ENCODE measurements around the gene MEX3A. TPM values are rescaled to one million over a fixed set of nuclear protein-coding genes. Genes with fewer than 3 reads are reported as not detected.

The MEX3A gene
- total RNA-seq, 1 experiment from 2014 or later = 79.1 TPM

DNA sequence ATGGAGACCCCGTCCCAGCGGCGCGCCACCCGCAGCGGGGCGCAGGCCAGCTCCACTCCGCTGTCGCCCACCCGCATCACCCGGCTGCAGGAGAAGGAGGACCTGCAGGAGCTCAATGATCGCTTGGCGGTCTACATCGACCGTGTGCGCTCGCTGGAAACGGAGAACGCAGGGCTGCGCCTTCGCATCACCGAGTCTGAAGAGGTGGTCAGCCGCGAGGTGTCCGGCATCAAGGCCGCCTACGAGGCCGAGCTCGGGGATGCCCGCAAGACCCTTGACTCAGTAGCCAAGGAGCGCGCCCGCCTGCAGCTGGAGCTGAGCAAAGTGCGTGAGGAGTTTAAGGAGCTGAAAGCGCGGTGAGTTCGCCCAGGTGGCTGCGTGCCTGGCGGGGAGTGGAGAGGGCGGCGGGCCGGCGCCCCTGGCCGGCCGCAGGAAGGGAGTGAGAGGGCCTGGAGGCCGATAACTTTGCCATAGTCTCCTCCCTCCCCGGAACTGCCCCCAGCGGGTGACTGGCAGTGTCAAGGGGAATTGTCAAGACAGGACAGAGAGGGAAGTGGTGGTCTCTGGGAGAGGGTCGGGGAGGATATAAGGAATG lies 32.8 kb upstream of the MEX3A start (continued):
- TF ChIP-seq, protein P1, sequence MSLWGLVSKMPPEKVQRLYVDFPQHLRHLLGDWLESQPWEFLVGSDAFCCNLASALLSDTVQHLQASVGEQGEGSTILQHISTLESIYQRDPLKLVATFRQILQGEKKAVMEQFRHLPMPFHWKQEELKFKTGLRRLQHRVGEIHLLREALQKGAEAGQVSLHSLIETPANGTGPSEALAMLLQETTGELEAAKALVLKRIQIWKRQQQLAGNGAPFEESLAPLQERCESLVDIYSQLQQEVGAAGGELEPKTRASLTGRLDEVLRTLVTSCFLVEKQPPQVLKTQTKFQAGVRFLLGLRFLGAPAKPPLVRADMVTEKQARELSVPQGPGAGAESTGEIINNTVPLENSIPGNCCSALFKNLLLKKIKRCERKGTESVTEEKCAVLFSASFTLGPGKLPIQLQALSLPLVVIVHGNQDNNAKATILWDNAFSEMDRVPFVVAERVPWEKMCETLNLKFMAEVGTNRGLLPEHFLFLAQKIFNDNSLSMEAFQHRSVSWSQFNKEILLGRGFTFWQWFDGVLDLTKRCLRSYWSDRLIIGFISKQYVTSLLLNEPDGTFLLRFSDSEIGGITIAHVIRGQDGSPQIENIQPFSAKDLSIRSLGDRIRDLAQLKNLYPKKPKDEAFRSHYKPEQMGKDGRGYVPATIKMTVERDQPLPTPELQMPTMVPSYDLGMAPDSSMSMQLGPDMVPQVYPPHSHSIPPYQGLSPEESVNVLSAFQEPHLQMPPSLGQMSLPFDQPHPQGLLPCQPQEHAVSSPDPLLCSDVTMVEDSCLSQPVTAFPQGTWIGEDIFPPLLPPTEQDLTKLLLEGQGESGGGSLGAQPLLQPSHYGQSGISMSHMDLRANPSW (CRISPR knock-in tag; conservative IDR thresholded peaks at IDR 0.05; ENCODE audit: low read depth) = no peak
- TF ChIP-seq MXD4 (CRISPR knock-in tag; IDR thresholded peaks at IDR 0.05; ENCODE audit: borderline replicate concordance) (no peak), EMX1 (CRISPR knock-in tag; IDR thresholded peaks at IDR 0.05) (no peak), ZNF317 (CRISPR knock-in tag; IDR thresholded peaks at IDR 0.05; ENCODE audit: borderline replicate concordance, low read depth) (no peak)

- H3K9me3 Mint-ChIP-seq = no peaks in the 10 kb centered on the region
- no peaks in the 10 kb centered on the region for H3K36me3 Mint-ChIP-seq
- CTCF ChIA-PET = interaction anchor here (0.6 to 28.0 kb wide), 9 partner anchors 9 to 778 kb away, joined by 3 to 1176 read pairs (median 9); partner anchors contain the start of genes ARHGEF2, MEX3A and PMF1
- peak; percentile 80 for DNase-seq (ENCODE audit: low spot score)
- peaks cover 18% of the 10 kb centered on the region for H3K27me3 Mint-ChIP-seq (ENCODE audit: low read depth)
- POLR2A ChIA-PET = interaction anchor here (1.7 to 2.4 kb wide), 6 partner anchors 8 to 31 kb away, joined by 5 to 12 read pairs (median 10); partner anchors contain the start of gene MEX3A
- no peak within 1 kb of the TSS for H3K27ac Mint-ChIP-seq
- H3K4me1 Mint-ChIP-seq = peaks cover 34% of the 10 kb centered on the region
- H3K4me3 Mint-ChIP-seq = peak within 1 kb of the TSS; percentile 93
- peak; percentile 91 for ATAC-seq
- TF ChIP-seq NFATC4 (CRISPR knock-in tag; IDR thresholded peaks at IDR 0.05) = no peak
- no peak for TF ChIP-seq CTCF (IDR thresholded peaks at IDR 0.05)
- peak; percentile 69 for TF ChIP-seq E2F5 (CRISPR knock-in tag; IDR thresholded peaks at IDR 0.05)
- TF ChIP-seq CREB1 (CRISPR knock-in tag; IDR thresholded peaks at IDR 0.05) = no peak
- TF ChIP-seq, protein P2, sequence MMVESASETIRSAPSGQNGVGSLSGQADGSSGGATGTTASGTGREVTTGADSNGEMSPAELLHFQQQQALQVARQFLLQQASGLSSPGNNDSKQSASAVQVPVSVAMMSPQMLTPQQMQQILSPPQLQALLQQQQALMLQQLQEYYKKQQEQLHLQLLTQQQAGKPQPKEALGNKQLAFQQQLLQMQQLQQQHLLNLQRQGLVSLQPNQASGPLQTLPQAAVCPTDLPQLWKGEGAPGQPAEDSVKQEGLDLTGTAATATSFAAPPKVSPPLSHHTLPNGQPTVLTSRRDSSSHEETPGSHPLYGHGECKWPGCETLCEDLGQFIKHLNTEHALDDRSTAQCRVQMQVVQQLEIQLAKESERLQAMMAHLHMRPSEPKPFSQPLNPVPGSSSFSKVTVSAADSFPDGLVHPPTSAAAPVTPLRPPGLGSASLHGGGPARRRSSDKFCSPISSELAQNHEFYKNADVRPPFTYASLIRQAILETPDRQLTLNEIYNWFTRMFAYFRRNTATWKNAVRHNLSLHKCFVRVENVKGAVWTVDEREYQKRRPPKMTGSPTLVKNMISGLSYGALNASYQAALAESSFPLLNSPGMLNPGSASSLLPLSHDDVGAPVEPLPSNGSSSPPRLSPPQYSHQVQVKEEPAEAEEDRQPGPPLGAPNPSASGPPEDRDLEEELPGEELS (CRISPR knock-in tag; IDR thresholded peaks at IDR 0.05) = no peak
- no peak for TF ChIP-seq RORB (CRISPR knock-in tag; IDR thresholded peaks at IDR 0.05)
- no peak for TF ChIP-seq GABPB1 (CRISPR knock-in tag; IDR thresholded peaks at IDR 0.05)
- TF ChIP-seq, protein P3, sequence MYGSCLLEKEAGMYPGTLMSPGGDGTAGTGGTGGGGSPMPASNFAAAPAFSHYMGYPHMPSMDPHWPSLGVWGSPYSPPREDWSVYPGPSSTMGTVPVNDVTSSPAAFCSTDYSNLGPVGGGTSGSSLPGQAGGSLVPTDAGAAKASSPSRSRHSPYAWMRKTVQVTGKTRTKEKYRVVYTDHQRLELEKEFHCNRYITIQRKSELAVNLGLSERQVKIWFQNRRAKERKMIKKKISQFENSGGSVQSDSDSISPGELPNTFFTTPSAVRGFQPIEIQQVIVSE (CRISPR knock-in tag; IDR thresholded peaks at IDR 0.05; ENCODE audit: borderline replicate concordance) = no peak
- no peak for TF ChIP-seq SOX15 (CRISPR knock-in tag; IDR thresholded peaks at IDR 0.05)
- TF ChIP-seq, protein P4, sequence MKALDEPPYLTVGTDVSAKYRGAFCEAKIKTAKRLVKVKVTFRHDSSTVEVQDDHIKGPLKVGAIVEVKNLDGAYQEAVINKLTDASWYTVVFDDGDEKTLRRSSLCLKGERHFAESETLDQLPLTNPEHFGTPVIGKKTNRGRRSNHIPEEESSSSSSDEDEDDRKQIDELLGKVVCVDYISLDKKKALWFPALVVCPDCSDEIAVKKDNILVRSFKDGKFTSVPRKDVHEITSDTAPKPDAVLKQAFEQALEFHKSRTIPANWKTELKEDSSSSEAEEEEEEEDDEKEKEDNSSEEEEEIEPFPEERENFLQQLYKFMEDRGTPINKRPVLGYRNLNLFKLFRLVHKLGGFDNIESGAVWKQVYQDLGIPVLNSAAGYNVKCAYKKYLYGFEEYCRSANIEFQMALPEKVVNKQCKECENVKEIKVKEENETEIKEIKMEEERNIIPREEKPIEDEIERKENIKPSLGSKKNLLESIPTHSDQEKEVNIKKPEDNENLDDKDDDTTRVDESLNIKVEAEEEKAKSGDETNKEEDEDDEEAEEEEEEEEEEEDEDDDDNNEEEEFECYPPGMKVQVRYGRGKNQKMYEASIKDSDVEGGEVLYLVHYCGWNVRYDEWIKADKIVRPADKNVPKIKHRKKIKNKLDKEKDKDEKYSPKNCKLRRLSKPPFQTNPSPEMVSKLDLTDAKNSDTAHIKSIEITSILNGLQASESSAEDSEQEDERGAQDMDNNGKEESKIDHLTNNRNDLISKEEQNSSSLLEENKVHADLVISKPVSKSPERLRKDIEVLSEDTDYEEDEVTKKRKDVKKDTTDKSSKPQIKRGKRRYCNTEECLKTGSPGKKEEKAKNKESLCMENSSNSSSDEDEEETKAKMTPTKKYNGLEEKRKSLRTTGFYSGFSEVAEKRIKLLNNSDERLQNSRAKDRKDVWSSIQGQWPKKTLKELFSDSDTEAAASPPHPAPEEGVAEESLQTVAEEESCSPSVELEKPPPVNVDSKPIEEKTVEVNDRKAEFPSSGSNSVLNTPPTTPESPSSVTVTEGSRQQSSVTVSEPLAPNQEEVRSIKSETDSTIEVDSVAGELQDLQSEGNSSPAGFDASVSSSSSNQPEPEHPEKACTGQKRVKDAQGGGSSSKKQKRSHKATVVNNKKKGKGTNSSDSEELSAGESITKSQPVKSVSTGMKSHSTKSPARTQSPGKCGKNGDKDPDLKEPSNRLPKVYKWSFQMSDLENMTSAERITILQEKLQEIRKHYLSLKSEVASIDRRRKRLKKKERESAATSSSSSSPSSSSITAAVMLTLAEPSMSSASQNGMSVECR (CRISPR knock-in tag; IDR thresholded peaks at IDR 0.05; ENCODE audit: borderline replicate concordance) = peak; percentile 56; the same call in 1 of the 2 replicates
- TF ChIP-seq, protein P5, sequence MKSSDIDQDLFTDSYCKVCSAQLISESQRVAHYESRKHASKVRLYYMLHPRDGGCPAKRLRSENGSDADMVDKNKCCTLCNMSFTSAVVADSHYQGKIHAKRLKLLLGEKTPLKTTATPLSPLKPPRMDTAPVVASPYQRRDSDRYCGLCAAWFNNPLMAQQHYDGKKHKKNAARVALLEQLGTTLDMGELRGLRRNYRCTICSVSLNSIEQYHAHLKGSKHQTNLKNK (CRISPR knock-in tag; IDR thresholded peaks at IDR 0.05) = no peak
- TF ChIP-seq, protein P6, sequence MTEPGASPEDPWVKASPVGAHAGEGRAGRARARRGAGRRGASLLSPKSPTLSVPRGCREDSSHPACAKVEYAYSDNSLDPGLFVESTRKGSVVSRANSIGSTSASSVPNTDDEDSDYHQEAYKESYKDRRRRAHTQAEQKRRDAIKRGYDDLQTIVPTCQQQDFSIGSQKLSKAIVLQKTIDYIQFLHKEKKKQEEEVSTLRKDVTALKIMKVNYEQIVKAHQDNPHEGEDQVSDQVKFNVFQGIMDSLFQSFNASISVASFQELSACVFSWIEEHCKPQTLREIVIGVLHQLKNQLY (CRISPR knock-in tag; IDR thresholded peaks at IDR 0.05) = no peak
- no peak for TF ChIP-seq FOXK1 (CRISPR knock-in tag; IDR thresholded peaks at IDR 0.05)
- TF ChIP-seq TEAD1 (CRISPR knock-in tag; IDR thresholded peaks at IDR 0.05) = peak; percentile 41; the same call in 1 of the 2 replicates
- TF ChIP-seq TP53 (CRISPR knock-in tag; IDR thresholded peaks at IDR 0.05) = no peak
- TF ChIP-seq ZNF138 (CRISPR knock-in tag; conservative IDR thresholded peaks at IDR 0.05) = no peak
Measured at GRCh38 chr1:156114101-156114918, 32.0 kb upstream of the MEX3A start, which contains the start of gene LMNA. Gene LMNA (plus strand): TSS chr1:156114711. CDS start chr1:156114919, 208 bp downstream.

All from WTC11 (cell line).